SW480 (cell line): ENCODE measurements around the gene WDFY2.

ENCODE experiments used
- DNase-seq: peaks from one replicate; pipeline ENCODE4 v3.0.0-alpha.2; 2016; ENCODE audit warnings: low spot score

The WDFY2 gene

DNA sequence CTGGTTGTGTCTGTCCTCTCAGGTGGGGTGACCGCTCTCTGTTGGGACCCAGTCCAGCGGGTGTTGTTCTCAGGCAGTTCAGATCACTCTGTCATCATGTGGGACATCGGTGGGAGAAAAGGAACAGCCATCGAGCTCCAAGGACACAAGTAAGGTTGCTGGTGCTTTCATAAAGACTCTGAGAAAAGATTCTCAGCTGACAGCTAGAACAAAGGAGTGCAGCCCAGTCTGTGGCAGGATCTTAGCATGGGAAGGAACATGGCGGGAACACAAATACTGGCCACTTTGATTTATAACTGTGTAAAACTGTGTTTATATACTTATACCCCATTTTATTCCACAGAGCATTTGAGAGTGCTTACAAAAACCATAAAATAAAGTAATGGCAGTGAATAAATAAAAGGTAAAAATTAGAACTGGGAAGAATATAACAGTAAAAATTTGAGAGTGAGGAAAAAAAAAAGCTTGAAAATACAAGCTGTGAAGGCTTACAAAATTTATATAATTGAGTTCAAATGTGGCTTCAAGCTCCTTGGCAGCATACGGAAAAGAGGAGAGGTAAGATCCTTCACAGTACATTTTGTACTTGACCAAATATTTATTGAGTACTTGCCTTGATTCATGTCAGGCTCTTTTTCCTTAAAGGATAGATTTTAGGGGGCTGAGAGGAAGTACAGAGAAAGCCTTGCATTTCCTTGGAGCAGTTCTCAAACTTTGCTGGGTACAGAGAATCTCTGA is 154.9 kb downstream of the WDFY2 start:
- DNase-seq, result no peak

DNA sequence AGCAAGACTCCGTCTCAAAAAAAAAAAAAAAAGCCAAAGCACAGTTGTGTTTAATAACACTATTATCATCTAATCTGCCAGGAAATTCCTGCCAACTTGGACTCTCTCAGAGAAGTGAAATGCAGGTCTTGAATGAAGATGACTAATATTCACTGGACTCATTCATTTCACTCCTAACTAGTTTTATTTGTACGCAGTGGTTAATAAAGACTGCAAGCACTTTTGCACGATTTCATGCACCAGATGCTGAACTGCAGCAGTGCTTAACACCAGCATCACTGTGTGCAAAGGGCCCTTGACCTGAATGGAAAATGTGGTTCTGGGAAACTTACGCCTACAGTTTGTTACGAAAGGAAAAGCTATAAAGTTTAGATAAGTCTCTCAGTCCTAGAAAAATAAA is 156.4 kb downstream of the WDFY2 start:
- DNase-seq, result no peak

DNA sequence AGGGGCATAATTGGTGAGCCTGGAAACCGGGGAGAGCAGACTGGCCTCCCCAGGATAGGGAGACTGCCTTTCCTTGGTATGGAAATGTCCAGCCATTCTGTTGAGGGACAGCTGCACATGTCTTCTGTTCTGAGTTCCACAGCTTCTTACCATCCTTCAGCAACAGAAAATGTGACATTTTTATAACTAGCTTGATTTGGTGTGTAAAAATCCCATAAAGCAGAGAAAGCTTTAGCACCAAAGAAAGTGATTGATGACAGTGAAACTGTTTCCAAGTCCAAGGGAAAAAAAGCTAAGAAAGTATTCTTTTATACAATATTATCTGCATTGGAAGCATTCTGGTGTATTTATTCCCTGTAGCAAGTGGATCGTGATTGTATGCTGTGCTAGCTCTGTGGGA is 157.8 kb downstream of the WDFY2 start:
- no peak for DNase-seq

DNA sequence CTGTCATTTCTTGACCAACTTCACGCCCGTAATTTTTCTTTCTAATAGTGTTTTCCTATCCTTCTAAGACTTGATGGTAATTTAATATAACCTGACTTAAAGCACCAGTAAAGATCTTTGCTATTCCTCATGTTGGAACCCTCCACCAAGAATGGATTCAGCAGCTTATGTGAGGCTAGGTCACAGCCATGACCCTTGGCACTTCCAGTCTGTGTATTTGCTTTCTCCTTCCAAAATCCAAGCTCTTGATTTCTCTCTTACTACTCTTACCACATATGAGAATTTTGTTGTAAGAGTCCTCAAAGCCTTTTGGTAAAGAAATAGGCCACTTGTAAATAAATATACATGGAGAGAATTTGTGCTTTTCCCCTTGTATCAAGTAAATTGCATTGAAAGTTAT is 158.3 kb downstream of the WDFY2 start:
- no peak for DNase-seq

DNA sequence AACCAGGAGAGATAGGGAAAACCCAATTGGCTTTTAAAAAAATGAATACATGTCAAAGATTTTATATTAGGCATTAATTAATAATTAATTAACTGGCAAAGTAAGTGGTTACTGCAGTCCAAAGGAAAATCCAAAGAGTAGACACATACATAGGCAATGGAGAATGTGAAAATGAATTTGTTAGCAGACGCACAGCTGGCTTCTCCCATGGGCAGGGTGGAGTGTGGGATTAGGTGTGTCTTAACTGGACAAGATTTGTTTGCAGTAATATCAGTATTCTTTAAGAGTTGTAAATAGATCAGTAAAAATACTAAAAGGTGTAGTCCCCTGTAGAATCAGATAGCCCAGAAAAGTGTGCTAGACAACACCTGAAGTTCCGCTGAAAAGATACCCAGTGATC is 161.0 kb downstream of the WDFY2 start:
- DNase-seq, result no peak

DNA sequence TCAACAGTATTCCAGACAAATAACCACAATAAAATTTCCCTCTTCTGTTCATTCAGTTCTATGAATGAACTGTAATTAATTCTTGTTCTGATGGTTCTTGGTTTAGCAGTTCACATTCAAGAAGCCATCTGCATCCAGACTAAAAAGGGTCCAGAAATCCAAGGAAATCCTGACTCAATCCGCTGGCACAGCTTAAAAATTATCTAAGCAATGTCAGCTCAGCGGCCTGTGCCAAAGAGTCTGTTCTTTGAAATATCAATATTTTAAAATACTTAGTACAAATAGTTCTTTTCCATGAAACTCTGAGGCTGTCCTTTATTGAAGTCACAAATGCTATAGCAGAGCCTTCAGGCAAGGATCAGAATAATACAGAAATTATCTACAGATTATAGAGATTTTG is 162.5 kb downstream of the WDFY2 start:
- no peak for DNase-seq

DNA sequence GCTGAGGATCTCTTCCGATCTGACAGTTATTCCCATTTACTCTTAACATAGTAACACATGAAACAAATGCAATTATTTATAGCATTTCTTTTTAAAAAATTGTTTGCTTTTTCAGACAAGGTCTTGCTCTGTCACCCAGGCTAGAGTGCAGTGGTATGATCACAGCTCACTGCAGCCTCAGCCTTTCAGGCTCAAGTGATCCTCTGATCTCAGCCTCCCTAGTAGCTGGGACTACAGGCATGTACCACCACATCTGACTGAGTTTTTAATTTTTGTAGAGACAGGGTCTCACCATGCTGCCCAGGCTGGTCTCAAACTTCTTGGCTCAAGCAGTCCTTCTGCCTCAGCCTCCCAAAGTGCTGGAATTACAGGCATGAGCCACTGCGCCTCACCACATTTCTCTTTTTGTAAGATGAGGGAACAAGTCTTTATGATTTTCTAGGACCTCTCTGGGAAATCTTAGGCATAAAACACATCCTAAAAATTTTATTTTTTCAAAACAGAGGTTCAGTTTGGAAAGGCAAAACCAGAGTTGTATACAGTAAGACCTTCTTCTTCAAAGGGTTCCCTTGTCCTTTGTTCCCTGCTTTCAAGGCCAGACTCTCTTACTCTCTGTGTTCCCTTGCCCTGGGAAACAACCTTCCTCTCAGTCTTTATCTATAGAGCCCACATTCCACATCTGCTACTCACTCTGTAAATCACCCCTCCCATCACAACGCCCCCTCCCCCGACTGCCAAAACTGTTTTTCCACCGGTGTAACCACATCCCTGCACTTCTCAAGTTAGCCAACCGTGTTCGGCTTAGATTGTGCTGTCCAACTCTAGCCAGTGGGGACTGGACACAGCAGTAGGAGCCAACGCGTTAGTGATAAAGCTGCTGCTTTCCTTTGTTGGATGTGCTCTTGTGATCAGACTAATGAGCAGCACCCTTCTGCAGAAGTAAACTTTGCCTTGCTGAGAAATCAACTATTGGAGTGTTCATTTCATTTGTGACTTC is 163.5 kb downstream of the WDFY2 start:
- no peak for DNase-seq

DNA sequence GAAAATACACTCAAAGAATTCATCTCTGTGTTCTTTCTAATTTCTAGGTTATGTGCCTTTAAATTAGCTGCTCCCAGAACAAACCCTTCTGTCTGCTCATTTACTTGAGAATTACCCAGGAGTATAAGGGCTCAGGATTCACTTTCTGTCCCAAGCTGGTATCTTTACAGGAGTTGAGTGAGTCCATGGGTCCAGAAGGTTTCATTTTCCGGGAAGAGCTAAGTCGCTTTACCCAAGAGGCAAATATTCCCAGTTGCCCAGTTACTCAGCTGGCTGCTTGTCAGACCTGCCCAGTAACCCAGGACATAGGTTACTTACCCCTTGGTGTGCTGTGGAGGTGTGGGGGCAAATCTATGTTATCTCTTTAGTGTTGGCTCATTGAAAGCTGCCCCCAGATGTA is 172.4 kb downstream of the WDFY2 start:
- no peak for DNase-seq

DNA sequence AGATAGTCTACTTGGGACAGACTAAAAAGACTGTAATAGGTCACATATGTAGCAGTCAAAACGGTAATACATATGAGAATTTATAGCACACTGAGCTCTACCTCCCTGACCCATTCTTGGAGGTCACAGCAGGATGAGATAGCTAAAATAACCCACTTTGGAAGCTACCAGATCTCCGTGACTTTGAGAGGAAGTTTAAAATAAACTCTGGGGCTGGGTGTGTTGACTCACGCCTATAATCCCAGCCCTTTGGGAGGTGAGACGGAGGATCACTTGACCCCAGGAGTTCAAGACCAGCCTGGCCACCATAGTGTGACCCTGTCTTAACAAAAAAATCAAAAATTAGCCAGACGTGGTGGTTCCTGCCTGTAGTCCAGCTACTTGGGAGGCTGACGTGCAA is 174.4 kb downstream of the WDFY2 start:
- no peak for DNase-seq

DNA sequence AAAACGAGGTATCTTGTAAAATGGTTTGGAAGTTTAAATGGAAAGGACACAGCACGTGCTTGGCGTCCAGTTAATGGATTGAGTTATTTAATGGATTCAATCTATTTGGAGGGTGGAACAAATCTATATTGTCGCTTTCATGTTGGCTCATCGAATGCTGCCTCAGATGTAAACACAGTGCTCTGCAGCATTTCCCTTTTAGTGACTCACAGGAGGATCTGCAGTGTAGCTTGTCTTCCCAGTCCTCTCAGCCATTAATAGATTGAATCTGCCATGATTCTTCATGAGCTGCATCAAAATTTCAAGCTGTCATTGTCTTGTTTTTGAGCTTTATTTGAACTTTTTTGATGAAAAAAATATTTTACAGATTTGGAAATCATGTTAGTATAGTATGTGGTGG is 175.0 kb downstream of the WDFY2 start:
- no peak for DNase-seq

DNA sequence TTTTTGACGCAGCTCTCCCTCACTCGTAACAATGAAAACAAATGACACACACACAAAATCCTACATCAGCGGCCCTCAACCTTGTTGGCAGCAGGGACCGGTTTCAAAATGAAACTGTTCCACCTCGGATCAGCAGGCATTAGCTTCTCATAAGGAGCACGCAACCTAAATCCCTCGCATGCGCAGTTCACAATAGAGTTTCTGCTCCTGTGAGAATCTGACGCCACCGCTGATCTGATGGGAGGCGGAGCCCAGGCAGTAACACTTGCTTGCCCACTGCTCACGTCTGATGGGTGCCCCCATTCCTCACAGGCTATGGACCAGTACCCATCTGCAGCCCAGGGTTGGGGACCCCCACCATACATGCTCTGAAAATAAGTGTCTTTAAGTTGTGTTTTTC is 176.3 kb downstream of the WDFY2 start:
- DNase-seq, result no peak

DNA sequence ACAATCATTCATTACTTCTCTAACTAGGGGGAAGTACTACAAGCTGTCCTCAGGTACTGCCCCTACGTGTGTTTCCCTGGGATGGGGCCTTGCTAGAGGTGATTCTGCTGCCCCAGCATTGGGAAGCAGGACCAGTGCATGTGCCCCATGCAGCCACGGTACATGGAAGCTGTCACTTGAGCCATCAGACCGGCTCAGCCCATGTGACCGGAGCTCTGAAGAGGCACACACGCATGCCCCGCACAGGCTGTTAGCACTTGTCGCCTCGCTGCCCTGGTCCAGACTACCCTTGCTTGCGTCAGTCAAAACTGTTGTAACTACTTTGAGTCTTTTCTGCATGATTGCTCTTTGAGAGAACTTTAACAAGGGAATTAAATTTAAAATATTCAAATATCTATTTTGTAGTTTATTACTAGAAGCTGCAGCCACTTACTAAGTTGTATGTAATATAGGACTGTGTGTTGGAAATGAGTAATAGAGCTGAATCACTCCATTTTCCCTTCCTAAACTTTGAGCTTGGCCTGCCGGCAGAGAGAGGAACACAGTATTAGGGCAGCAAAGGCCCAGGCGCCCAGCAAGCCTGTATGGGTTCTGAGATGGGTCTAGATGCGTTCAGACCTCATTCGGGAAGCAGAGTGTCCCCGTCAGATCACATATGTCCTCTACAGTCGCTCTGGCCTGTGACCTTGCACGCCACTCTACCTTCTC is 177.5 kb downstream of the WDFY2 start:
- DNase-seq, result no peak

DNA sequence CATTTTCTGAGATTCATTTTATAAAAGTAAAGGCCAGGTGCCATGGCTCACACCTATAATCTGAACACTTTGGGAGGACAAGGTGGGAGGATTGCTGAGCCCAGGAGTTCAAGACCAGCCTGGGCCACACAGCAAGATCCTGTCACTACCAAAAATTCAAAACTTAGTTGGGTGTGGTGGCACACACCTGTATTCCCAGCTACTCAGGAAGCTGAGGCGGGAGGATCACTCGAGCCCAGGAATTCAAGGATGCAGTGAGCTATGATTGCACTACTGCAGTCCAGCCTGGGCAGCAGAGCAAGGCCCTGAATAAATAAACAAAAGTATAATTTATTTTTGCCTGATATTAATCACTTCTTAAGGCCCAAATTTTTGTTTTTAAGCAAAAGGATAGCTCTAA is 179.2 kb downstream of the WDFY2 start:
- no peak for DNase-seq

DNA sequence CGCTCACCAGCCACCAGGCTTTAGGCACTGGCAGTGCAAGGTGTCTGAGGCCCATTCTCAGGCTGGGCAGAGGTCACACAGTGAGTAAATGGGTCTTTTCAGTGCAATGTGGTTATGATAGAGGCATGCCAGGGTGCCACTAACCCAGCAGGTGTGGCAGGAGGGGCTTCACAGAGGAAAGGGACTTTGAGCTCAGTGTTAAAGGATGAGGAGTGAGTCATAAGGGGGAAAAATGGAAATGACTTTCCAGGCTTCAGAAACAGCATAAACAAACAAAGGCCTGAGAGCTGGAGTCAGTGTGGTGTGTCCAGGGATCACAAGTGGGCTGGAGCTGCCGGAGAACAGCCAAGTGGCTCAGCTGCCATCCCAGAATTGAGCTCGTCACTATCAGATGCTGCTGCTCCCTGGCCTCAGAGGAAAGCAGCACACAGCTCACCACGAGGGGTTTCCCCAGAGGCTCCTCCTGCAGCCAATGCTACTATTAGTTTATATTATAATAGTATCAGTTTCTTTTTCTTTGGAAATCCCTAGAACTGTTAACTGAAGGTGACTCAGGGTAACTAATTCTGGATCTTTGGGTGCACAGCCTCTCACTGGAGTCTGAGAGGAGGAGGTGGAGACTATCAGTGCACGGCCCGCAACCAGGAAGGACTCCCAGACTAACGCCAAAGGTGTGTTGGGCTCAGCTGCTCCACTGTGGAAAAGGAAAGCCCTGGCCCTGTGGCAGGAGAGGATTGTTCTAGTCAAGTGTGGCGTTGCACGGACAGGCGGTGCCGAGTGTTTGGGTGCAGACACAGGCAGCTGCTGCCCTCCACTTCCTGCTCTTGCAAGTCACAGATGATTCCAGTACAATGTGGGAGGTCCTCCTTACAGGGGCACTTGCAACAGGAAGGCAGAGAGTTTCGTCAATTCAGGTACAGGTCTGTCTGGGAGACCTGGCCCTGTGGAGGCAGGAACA is 180.2 kb downstream of the WDFY2 start:
- DNase-seq, result peak; percentile 95

DNA sequence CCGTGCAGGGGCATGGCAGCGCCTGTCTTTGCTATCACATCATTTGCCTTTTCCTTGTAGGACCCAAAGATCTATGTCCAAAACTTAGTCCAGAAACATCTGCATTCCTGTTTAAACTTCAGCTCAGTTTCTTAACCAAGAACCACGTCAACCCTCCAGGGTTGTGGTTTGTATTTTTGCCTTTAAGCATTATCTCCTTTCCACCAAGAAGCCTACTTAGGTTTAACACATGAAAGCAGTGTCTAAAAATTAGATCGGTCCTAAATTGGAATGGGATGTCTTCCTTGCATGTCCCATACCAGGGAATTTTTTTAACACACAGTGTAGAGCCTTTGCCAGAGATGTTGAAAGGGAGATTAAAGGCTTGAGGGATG is 180.9 kb downstream of the WDFY2 start:
- no peak for DNase-seq

DNA sequence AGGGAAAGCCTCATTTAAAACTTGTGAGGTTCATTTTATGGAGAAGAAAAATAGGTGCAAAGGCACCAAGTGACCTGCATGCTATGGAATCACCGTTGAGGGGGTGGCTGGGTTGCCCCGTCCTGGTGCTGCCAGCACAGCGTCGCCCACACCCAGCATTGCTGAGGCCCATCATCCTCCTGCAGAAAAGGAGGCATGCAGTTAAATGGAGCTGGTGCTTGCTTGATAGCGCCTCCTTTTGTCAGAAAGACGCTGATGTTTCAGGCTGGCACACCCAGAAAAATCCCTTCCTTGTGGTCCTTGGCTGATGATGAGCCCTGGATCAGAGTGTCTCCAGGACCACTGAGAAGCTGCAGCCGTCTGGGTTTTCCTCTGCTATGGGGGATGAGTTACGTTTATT is 182.8 kb downstream of the WDFY2 start:
- DNase-seq, result no peak

DNA sequence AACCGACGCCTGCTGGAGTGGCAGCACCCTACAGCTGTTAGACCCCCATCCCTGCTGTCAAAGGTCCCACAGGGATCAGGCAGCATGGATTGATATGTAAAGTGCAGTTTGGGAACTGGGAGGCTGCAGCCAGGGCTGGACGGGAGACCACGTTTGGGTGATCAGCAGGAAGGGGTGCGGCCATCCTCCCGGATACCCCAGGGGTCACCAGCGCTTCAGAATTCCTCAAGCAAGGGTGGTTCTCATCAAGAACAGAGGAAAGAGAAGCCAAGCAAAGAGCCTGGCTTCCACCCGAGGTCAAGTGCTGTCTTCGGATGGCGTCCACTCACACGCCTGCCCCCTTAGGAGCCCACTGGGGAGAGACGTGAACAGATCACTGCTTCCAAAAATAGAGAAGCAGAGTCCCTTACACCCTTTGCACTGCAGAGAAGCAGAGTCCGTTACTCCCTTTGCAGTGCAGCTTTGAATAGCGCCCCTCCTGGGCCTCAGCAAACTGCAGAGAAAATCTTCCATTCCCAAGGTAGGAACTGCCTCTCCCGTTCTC is 184.2 kb downstream of the WDFY2 start:
- no peak for DNase-seq

DNA sequence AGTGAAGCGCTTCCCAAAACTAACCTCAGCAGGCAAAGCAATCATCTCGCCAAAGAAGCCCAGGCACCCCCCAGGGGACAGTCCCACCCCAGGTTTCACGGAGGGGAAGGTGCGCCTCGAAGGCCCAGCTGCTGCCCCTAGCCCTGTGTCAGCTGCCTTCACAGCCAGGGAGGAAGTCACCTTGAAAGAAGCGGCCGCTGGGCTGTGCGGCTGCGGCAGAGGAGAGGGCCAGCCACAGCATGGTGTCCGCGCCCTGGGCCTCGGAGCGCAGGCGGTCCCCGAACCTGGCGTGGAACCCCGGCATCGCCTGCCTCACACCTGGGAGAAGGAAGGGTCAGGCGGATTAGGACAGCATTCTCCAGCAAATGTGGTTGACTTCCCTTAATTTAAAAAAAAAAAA is 184.7 kb downstream of the WDFY2 start:
- DNase-seq, result no peak

DNA sequence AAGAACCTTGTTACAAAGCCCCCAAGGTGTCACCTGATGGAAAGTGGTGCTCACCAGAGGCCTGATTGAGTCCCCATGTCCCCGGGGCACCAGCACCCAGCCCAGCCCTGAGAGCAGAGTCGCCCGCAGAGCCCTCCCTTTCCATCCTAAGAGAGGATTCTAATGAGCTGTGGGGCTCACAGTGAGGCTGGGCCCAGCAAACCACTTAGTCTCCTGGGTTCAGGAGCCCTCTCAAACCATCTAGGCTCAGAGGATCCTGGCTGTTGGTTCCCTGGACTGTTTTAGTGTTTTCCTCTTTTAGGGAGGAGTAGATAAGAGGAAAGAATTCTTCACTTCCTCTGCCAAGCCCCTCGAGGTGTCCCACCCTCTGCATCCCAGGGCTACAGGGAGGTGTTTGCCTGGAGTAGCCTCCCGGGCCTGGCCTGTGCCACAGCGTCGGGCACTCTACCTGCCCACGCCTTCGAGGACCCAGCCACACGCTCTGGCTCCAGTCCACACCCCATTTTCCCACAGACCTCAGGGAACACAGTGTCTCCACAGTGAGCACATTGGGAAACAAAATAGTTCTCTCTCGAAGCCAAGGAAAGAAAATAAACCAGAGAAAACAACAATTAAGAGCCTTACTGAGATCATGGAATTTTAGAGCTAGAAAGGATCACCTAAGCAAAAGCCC is 185.3 kb downstream of the WDFY2 start:
- no peak for DNase-seq

DNA sequence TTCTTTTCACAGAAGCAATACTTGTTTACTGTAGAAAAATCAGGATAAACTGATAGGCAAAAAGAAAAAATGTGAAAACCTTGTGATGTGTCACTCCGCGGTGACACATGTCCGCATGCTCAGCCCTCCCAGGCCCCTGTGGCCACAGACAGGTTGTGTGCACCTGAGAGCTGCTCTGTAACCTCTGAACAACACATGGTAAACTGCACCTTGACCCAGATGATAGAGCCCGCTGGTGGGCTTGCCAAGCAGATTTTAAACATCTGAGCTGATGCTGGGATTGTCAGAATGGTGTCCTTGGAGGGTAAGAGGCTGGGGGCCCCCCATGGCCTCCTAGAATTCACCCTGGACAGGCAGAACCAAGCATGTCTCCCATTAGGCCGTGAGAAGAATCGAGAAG is 185.9 kb downstream of the WDFY2 start:
- peak; percentile 20 for DNase-seq
